C1 segment of cervical spinal cord (tissue), 14 donors: ENCODE measurements around the gene CRYBB2.
"Not testable (repeated sequence)": the region's sequence is repeated elsewhere in the genome, so short reads cannot be mapped to it uniquely, and the experiment has no call there.

Source experiments
- DNase-seq, 14 donors: peaks; one replicate each; lab custom pipeline; 2025; lab: John Stamatoyannopoulos, UW

CRYBB2 gene, protein sequence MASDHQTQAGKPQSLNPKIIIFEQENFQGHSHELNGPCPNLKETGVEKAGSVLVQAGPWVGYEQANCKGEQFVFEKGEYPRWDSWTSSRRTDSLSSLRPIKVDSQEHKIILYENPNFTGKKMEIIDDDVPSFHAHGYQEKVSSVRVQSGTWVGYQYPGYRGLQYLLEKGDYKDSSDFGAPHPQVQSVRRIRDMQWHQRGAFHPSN

DNA sequence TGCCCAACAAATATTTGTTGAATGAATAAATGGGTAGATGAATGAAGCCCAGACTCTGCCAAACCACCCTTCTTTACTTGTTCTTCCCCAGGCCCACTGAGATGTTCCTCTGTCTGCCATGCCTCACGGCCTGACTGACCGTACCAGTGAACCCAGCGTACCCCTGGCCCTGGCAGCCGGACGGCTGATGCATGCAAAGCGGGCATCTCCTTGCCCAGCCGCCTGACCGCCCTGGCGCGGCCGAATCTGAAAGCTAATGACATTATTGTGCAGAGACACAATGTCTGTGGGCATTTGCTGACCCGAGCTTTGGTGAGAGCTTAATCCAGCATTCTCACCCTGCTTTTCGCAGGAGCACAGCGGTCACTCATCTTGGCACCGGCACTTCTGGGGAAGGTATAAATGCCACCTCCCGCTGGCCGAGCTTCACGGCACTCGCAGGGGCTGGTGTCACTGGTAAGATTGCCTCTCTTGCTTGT lies at the start of gene CRYBB2:
CRYBB2 (plus strand) TSS at position 429 of the 479 bp plus-strand sequence. CDS start 1,791 bp downstream, outside the sequence.
- DNase-seq: no peak

DNA sequence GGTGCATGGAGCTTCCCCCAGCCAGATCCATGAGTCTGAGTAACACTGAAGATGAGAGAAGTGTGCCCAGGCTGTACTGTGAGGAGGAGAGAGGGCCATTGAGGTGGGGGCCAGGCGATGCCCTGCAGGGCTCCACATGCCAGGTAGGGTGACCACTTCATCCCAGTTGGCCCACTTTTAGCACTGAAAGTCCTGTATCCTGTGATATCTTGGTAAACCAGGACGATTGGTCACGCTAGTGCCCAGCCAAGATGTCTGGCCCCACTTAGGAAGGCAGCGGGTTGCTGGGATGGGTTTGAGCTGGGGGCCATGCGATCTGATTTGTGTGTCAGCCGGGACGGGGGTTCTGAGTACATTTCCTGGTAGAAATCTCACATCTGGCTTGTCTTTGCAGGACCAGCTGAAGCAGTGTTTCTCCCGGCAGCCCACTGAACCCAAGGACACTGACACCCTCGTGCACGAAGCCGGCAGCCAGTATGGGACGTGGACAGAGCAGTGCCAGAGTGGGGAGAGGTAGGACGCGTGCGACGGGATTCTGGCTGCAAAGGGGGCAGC lies 48.9 kb upstream of the CRYBB2 start:
- DNase-seq: no peak

DNA sequence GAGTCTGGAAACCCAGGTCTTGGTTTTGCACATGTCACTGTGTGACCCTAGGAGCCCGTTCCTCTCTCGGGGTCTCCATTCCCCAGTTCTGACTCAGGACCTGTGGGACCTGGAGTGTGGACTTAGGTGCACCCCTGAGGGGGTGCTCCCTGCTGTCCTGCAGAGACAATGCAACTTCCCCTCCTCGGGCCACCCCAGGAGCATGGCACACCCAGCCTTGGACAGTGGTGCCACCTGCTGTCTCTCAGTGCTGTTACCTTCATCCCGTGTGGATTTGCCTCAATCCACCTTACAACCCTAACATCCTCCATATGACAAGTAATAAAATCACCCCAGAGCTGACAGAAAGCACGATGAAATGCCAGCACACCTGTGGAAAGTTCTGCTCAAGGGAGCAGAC lies 47.3 kb upstream of the CRYBB2 start:
- DNase-seq: no peak

DNA sequence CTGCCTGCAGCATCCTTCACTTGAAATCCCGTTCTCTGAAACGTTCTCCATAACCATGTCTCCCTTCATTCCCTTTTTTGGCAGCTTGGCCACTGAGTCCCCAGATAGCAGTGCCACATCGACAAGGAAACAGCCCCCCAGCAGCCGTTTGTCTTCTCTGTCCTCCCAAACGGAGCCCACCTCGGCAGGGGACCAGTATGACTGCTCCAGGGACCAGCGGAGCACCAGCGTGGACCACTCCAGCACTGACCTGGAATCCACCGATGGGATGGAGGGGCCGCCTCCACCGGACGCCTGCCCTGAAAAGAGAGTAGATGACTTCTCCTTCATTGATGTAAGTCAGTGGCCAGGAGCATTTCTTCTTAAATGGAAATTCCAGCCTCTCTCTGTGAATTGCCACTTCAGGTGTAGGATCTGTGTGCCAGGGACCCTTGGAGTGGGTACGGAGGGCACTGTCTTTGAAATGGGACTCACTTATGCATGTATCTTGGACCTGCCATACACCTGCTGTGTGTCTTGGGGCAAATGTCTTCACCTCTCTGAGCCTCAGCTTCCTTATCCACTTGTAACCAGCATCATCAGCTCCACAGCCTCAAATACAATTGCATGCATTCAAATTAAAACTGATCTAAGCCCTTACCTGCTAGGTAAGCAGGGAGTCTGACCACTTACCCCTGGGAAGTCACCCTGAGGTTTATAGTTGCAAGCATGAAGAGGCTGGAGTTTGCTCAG lies 45.1 kb upstream of the CRYBB2 start:
- no peak for DNase-seq

DNA sequence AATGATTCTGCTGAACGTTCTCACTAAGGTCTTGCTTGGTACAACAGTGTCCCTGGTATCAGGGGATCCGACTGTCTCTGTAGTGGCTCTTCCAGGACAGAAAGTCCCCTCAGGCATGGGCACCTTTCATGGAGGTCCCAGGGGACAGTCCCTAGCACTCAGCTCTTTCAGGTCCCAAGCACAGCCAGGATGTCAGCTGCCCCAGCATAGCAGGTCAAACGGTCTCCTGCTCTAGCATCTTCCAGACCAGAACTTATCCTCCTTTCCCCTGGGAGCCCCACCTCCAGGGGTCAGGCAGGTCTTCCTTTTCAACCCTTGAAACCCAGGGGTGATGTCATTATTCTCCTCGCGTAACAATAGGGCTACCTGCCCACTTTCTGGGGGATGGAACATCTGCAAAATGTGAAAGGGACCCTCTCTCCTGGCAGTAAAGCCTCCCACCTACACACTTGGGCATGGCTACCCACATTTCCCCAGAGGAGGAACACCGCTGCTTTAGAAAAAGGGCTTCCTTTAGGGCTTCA lies 44.5 kb upstream of the CRYBB2 start:
- DNase-seq: no peak

DNA sequence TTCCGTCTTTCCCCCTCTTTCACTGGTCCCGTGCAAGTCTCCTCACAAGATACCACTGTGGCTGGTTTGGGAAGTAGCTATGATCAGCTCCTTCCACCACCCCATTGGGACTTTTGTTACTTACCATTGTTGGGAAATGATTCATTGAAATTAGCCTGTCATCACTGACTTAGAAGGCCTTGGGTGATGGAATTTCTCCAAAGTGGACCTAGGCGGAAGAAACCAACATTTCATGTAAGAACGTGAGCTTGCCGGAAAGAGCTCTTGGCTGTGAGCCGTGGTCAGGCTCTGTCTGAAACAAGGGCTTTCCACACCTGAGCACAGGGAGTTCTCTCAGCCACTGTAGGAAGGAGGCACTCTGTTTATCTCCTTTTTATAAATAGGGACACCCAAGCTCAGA lies 43.3 kb upstream of the CRYBB2 start:
- no peak for DNase-seq

DNA sequence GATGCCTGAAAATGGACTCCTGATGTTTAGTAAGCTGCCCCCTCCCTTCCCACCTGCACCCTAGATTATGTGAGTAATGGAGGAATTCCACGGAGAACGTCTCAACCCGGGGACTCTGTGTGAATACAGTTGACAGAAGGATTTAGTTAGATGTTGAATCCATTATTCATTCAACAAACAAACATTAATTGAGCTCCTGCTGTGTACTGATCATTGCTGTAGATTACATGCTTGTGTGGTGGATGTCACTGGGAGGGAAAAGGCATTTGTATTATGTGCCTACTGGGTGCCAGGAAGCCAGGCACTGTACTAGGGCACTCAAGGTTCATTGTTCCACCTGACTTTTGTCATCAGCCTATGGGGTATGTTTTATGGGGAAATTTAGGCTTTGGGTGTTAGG lies 42.6 kb upstream of the CRYBB2 start:
- DNase-seq: no peak

DNA sequence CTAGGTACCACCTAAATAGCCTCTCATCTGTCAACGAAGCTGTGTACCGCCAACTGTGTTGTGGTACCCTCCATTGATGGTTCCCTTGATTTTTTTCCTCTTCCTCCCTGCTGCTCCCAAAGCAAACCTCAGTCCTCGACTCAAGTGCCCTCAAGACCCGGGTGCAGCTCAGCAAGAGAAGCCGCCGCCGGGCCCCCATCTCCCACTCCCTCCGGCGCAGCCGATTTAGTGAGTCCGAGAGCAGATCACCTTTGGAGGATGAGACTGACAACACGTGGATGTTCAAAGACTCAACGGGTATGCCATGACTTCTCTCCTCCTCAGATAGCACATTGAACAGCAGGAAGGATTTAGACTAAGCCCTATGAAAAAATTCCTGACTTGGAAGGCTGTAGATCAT lies 42.2 kb upstream of the CRYBB2 start:
- DNase-seq: no peak

DNA sequence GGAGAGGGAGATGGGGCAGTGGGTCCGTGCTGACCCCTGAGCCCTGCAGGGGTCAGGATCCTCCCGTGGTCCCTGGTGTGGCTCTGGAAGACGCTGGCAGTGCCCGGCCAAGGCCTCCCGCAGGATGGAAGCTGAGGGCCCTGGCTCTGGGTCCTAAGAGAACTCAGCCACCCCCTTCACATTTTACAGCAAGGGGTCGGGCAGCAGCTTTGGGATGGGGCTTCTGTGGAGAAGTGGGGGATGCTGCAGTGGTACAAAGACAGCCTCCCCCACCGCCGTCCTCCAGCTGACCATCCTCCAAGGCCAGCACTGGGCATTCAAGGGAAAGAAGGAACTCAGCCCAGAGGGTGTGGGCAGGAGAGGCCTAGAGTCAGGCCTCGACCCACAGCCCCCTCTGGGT lies 41.5 kb upstream of the CRYBB2 start:
- DNase-seq: no peak

DNA sequence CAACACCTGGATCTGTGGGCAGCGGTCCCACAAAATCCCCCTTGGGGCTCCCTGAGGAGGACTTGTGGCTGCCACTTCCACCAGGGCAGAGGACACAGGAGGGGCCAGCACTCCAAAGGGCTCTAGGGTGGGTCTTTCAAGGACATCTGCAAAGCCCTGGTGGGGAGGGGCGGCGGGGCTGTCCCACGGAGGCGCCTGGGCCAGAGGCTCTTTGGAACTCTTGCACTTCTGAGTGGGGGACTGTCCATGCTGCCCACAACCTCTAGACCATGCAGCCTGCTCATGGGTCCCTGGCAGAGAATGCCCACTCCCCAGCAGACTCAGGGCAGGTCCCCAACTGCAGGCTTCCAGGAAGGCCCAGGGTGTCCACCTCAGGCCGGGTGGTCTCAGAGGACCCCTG lies 41.1 kb upstream of the CRYBB2 start:
- DNase-seq: not testable (repeated sequence)

DNA sequence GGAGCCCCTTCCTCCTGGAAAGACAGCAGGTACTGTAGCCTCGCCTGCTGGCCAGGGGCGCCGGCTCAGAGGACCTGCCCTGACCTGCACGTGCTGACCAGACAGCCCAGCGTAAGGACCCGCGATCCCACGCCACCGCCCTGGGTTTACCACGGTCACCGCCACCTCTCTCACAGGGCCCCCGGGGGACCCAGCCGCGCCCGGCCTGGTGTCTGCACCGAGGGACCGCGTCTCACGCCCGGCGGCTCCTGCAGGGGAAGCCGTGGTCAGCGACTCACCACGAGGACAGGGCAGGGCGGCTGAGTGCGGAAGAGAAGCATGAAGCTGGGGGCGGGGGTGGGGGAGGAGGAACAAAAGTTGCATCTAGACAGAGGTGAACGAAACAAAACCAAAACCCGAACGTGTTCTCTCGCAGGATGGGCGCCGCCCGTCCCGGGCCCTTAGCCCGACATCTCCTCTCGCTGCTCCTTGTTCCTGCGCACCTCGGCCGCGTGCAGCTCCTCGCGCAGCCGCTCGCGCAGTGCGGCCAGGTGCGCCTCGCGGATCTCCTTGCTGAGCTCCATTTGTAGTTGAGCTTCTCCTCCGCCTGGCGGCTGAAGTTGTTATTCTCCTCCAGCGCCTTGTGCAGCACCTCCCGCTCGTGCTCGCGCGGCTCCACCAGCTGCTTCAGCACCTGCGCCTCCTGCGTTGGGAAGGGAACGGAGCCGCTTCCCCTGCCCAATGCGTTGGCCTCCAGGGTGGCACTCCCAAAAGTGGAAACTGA lies 40.4 kb upstream of the CRYBB2 start:
- DNase-seq: not testable (repeated sequence)

DNA sequence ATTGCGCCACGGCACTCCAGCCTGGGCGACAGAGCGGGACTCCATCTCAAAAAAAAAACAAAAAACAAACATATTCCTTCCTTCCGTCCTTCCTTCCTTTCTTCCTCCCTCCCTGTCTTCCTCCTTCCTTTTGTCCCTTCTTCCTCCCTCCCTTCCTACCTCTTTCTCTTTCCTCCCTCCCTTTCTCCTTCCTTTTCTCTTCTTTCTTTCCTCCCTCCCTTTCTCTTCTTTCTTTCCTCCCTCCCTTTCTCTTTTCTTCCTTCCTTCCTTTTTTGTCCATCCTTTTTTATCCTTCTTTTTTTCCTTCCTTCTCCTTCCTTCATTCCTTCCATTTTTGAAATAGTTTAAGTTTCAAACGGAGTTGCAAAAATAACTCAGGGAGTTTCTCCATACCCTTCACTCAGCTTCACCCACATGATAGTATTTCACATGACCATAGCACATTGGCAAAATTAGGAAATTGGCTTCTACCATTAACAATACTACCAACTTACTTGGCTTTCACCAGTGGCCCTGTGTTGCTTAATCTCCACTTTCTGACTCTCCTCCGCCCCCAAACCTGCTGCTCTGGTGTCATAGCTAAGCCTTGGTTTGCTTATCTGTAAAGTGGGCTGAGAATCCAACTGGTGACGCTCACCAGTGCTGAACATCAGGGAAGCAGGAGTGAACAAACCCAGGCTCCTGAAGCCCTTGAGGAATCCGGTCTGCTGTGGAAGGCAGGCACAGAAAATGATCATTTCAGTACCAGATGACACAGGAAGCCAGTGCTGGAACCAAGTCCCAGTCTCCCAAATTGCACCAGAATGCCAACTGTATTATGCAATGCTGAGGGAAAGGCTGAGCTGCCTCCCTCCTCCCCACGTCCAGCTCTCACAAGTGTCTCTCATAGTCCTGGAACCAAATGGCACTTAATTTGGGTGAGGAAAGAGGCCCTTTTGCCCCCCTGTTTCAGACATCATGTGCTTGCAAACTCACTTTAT lies 37.0 kb upstream of the CRYBB2 start:
- DNase-seq: no peak

DNA sequence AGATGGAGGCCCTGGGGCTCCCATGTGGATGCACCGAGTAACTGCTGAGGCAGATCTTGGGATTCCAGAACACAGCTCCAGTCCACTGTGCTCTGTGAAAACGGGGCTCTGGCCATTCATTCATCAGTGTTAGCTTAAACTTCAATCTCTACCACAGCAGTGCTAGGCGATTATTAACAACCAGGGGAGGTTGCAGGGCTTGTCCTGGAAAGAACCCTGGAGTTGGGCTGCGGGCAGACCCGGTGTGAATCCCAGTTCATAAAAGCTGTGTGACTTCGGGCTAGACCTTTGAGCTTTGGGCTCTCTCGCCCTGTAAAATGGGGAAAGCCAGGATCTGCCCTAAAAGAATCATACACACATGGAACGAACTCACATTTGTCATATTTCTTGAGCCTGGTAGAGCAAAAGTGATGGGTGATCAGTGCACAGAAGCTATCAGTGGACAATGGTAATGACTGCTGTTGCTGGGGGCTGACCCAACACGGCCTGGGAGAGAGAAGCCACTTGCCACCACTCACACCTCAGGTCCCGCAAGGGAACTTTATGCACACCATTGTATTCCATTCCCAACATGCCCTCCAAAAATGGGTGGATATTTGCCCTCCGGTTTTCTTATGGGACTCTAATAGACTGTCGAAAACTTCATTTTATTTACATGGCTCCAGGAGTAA lies 35.4 kb upstream of the CRYBB2 start:
- no peak for DNase-seq

DNA sequence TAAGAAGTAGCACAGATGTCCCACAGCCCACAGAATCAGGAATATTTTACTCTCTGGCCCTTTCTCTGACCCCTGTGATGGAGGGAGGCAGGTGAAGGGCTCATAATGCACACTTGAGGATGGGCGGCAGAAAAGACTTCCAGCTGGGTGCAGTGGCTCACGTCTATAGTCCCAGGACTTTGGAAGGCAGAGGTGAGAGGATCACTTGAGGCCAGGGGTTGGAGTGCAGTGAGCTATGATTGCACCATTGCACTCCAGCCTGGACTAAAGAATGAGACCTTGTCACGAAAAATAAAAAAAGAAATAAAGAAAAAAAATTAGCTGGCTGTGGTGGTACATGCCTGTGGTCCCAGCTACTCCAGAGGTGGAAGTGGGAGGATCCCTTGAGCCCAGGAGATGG lies 33.3 kb upstream of the CRYBB2 start:
- no peak for DNase-seq

DNA sequence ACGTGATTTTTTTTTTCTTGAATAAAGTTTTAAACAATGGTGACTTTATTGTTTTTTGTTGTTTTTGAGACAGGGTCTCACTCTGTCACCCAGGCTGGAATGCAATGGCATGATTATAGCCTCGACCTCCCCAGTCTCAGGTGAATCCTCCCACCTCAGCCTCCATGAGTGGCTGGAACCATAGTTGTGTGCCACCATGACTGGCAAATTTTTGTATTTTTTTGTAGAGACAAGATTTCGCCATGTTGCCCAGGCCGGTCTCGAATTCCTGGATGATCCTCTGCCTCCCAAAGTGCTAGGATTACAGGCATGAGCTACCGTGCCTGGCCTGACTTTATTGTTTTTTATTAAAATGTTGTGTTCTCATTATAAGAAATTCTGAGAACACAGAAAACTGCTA lies 32.0 kb upstream of the CRYBB2 start:
- DNase-seq: no peak

DNA sequence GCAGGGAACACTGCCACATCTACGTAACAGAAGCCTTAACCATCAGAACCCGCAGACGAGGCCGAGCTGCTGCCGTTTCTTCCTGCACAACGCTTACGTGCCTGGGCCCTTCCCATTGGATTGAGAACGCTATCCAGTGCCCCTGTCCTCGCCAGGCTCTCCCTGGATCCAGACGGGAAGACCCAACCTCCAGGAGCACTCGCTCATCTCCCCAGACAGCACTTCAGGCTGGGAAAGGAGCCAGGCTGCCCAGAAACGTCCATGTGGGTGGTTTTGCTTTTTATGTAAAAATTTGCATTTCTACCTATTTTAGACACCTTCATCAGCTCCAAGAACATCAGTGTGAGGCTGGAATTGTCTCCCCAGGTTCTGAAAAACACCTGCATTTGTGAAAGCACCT lies 27.0 kb upstream of the CRYBB2 start:
- DNase-seq: no peak

DNA sequence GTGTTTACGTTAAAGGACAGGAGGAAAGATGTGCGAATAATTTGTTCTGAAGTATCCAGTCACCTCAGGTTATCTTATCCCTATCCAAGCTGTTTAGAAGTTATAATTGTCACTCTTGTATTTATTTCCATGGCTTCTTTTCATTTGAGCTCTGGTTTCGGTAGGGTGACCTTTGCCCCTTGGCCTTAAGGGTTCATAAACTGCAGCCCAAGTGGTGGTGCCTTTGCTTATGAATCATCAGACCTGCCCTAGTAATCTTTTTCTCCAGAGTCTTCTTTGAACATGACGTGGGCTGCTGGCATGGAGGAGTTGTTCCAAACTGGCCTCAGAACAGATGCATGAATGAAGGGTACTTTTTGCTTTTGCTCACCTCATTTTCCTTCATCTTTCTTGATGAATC lies 26.3 kb upstream of the CRYBB2 start:
- DNase-seq: no peak

DNA sequence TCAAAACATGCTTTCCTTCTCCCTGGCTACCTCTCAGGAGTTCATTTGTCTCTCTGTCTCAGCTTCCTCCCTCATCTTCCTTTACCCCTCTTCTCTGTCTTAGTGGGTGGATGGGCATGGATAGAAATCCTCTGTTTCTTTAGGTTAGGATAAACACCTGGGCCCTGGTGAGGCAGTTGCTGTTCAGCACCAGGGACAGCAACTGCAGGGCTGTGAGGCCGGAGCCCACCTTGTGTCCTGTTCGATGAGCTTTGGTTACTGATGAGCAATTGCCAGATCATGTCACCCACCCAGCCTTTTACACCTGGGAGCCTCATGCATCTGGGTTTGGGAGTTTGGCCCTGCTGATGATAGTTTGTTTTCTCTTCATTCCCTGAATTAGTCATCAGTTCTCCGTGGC lies 25.9 kb upstream of the CRYBB2 start:
- DNase-seq: no peak

DNA sequence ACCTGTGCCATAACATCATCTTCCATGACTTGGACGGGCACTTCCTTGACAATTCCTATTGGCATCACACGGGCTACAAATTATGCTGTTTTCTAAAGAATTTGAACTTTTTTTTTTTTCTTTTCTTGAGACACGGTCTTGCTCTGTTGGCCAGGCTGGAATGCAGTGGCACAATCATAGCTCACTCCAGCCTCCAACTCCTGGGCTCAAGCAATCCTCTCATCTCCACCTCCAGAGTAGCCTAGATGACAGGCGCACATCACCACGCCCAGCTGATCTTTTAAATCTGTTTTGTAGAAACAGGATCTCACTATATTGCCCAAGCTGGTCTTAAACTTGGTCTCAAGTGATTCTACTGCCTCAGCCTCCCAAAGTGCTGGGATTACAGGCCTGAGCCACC lies 23.1 kb upstream of the CRYBB2 start:
- no peak for DNase-seq

DNA sequence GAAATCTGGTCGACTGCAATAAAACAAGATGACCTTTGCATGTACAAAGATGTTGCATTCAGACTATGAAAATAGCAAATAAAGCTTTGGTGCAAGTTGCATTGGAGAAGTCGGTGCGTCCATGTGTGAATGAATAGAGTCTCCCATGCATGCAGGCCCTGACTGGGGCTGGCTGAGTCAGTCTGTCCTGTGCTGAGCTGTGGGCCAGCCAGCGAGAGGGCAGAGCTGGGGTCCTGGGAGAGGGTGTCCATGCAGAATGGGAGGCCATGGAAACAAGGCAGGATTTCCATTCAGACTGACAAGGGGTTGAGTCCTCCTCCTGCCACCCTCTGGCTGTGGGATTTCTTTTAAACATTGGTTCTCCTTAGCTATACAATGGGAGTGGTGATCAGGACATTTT lies 22.1 kb upstream of the CRYBB2 start:
- DNase-seq: peak in 3 of 14 donors; percentile 4 to 13 (median 4)
